Measurements from ENCODE around the gene ABHD2. TPM values are rescaled to one million over a fixed set of nuclear protein-coding genes. Genes with fewer than 3 reads are reported as not detected.

ABHD2 gene
- total and polyA plus RNA-seq, 2 experiments from 2014 or later = 5.2 to 15.2 TPM

GRCh38 chr15:89068325-89068784 is 19.9 kb upstream of the ABHD2 start:
- Histone ChIP-seq H3K36me3 (ENCODE audit: insufficient read depth) (peaks cover 6% of the 10 kb centered on the region; the same call in 1 of the 2 replicates), H3K79me2 (replicated peaks; ENCODE audit: insufficient read depth) (no peaks in the 10 kb centered on the region), H3K27ac (ENCODE audit: low read depth) (no peak overlapping the region), H3K9me2 (ENCODE audit: insufficient read depth) (no peaks in the 10 kb centered on the region), H3K4me1 (ENCODE audit: insufficient read depth) (no peaks in the 10 kb centered on the region), H4K20me1 (replicated peaks; ENCODE audit: insufficient read depth) (no peaks in the 10 kb centered on the region), H3K4me3 (no peak overlapping the region), H3F3A (replicated peaks; ENCODE audit: low read depth) (no peaks in the 10 kb centered on the region), H2AFZ (no peak overlapping the region), H3K27me3 (ENCODE audit: insufficient read depth) (no peaks in the 10 kb centered on the region), H3K4me2 (no peak overlapping the region)
- Mint-ChIP-seq H3K4me1 (no peaks in the 10 kb centered on the region), H3K9me3 (peaks cover 37% of the 10 kb centered on the region), H3K27me3 (ENCODE audit: insufficient read depth, low read depth, poor library complexity) (no peaks in the 10 kb centered on the region), H3K27ac (no peak overlapping the region), H3K36me3 (ENCODE audit: low read depth) (peaks cover 36% of the 10 kb centered on the region), H3K4me3 (no peak overlapping the region)
- ATAC-seq (no peak), DNase-seq (ENCODE audit: low spot score) (no peak)
- TF ChIP-seq REST (IDR thresholded peaks at IDR 0.05; ENCODE audit: unreplicated experiment) (no peak), POLR2AphosphoS5 (IDR thresholded peaks at IDR 0.05; ENCODE audit: low read depth) (no peak), ETS1 (IDR thresholded peaks at IDR 0.05) (no peak), CTCF (conservative IDR thresholded peaks at IDR 0.05; ENCODE audit: low read depth in 2 of 2) (no peak), ZNF114 (CRISPR knock-in tag; IDR thresholded peaks at IDR 0.05) (no peak), STAT1 (IDR thresholded peaks at IDR 0.05; ENCODE audit: unreplicated experiment) (no peak), JUNB (IDR thresholded peaks at IDR 0.05; ENCODE audit: unreplicated experiment) (no peak), EZH2 (IDR thresholded peaks at IDR 0.05; ENCODE audit: low read depth, unreplicated experiment) (no peak), CREB1 (CRISPR knock-in tag; IDR thresholded peaks at IDR 0.05; ENCODE audit: low read depth) (no peak), EZH2phosphoT487 (IDR thresholded peaks at IDR 0.05; ENCODE audit: unreplicated experiment) (no peak), ZNF462 (CRISPR knock-in tag; IDR thresholded peaks at IDR 0.05) (no peak)

All from GM23338 (cell line).